CD4-positive, alpha-beta T cell treated with Interleukin-6 at 100 ng/mL for 8 hours (primary cell): ENCODE results near the gene LHPP.
A peak's percentile ranks its signal among the peaks of the same experiment; 100 is the strongest.

ENCODE experiments used
- DNase-seq: peaks from one replicate; pipeline ENCODE4 v3.0.0-alpha.2; 2020; ENCODE audit warnings: mixed read lengths, low spot score

The LHPP gene

DNA sequence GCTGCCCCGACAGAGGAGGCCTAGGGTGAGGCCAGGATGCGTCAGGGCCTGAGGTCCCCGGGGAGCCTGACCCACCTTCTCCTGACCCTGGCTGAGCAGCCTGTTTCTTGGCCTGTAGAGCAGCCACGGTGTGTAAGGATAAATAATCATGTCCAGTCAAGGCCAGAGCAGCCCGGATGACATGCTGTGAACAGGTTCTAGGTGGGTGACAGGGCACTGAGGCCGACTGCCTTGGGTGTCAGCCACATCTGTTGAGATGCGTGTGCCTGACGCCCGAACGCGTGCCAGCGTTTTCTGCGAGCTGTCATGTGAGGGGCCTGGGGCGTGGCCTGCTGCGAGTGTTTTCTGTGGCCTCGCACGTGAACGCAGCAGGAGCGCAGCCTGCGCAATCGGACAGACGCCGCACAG, 164.2 kb downstream of the LHPP start:
- no peak for DNase-seq

DNA sequence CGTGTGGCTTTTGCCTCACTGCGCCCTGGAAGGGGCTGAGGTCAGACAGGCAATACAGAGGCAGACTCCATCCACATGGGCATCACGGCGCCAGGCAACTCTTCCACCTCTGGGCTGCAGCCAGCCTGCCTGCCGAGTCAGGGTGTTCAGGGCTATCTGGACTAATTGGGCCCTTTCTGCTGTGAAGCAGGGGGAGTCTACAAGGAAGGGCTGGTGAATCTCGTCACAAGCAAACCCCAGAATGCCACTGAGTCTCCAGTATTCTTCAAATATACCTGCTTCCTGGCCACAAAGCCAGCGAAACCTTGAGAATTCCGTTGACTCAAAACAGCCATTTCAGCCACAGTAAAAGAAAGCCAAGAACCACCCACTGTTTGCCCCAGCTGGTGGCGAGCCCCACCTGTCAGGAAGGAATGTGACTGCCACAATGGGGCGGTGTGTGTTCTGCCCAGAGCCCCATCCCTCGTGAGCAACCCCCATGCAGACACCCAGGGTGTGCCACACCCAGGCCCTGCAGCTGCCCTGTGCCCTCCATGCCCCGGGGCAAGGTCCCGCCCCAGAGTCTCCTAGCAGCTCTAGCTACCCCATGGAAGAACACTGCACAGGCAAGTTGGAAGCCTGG, 165.2 kb downstream of the LHPP start:
- DNase-seq, result peak; percentile 69

DNA sequence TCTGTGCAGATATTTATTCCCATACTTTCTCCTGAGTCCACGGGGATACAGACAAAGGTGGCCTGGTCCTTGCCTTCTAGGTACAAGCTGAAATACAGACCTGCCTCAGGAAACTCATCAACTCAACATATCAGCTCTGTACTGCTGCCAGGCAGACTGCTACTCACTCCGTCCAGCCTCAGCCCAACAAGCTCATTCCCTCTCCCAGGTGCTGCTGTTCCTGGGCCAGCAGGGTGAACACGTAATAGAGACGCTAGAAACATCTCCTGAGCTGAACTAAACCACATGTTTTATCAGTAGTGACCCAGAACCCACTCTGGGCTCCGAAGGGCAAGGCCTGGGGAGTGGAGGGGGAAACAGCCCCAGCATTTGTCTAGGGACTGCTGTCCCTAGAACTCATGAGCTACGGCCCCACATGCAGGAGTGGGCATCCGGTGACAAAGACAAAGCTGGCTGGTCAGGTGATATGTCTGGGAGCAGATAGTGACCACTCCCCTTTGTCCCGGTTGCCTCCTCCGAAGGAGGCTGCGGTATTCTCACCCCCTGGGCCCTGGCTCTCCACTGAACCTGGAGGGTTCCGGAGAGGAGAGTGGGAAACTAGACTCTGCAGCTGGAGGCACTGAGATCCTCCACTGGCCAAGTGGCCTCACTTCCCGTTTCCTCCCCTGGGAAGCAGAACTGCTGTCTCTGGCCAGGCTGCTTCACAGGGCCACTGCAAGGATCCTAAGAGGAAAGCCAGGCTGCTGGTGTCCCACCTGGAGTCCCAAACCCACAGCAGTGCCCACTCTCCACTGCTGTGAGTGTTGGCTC, 166.4 kb downstream of the LHPP start:
- DNase-seq, result no peak

GRCh38 chr10:124628676-124629021, 167.0 kb downstream of the LHPP start:
- DNase-seq, result no peak

DNA sequence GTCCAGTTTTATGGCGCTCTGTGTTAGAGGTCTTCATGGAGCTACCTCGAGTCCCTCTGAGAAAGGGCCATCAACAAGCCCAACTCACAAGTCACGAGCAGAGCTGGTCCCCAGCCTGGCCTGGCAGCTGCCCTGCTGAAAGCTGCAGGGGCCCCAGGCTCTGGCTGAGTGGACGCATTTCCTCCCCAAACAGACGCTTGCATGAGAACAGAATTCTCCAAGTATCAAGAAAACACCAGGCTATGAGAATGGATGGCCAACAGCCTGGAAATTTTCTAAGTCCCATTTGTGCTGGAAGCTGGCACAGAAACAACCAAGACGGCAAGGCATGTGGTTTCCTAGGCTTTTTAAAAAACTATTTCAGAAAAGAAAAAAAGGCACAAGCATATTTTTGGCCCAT, 167.8 kb downstream of the LHPP start:
- no peak for DNase-seq

- DNase-seq, result no peak
These were observed 168.2 kb downstream of the LHPP start for GRCh38 chr10:124629842-124630241.

DNA sequence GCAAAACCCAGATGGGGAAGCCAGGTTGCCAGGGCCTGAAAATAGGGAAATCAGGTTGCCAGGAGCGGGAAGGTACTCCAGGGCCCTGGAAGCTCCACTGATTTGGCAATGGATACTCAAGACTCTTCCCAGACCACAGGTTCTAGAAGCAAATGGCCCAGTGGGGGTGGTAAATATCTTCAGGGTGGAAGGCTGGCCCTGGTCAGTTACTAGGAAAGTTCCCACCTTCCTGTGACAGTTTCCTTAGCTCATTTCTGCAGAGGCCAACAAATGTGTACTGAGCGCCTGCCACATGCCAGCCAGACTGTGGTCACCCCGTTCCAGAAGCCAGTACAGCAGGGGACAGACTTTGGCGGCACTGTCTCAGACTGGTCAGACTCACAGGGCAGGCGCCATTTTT, 168.9 kb downstream of the LHPP start:
- no peak for DNase-seq

GRCh38 chr10:124632064-124632531, 170.5 kb downstream of the LHPP start:
- DNase-seq, result peak; percentile 27

GRCh38 chr10:124632566-124632965, 170.9 kb downstream of the LHPP start:
- no peak for DNase-seq

DNA sequence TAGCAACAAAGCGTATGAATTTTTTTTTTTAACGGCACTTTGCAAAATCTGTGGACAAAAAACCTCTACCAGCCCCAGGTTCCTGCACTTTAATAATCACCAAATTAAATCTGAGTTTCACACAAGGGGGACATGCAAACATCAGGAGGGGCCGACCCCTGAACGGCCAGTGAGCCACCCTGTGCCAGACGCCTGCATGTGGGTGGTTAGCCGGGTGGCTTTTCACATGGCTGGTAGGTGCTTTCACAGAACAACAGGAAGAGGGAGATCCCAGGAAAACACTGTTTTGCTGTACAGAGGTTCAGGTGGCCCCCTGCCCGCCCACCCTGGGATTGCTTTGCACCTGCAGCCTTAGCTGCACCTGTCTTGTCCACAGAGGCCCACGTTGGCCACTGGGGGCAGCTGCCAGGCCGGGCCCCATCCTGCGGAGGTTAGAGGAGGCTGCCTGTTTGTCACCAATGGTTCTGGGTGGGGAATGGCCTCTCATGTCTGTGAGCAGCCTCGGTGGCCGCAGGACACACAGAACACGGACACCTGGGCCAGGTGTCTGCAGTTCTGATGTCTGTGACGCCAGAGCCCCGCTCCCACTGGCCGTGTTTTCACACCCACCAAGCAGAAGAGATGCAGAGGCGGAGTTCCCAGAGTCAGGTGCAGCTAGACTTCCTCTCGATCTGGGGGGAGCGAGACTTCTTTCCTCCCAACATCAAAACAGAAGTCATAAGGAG, 174.8 kb downstream of the LHPP start:
- peak; percentile 50 for DNase-seq

GRCh38 chr10:124637091-124637700, 175.6 kb downstream of the LHPP start:
- no peak for DNase-seq

DNA sequence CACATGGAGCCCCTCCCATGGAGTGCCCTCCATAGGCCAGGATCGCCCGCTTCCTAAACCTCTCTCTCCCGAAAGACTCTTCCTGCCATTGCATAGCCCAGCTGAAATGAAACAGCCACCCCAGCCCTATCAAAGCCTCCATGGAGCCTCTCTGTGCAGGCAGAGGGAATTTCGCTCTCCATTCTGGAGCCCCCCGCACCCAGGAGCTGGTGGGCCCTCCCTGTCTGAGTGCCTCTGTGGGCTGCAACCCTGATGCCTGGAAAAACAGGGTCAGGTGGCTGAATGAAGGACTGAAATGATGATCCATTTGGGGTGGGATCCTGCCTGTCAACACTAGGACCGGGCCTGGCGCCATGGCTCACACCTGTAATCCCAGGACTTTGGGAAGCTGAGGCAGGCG, 176.1 kb downstream of the LHPP start:
- DNase-seq, result no peak

DNA sequence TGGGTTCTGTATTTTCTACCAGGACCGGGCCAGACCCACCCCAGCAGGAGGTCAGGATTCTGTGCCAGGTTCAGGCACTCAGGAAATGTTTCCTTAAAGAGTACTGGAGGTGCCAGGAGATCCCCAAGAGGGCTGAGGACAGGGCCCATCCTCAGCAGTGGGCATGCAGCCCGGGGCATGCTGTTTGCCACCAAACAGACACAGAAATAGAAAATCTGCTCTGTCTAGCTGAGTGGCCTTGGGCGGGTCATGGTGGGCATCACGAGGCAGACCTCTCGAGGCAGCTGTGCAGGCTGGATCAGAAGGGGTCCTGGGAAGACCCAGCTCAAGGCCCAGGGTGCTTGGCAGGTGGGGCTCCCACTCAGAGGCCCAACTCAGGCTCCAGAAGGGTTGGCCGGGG, 177.6 kb downstream of the LHPP start:
- no peak for DNase-seq

- no peak for DNase-seq
These were observed 178.0 kb downstream of the LHPP start for GRCh38 chr10:124639646-124640045.

GRCh38 chr10:124640056-124640455, 178.4 kb downstream of the LHPP start:
- DNase-seq, result no peak

GRCh38 chr10:124640538-124641231, 179.1 kb downstream of the LHPP start:
- no peak for DNase-seq

DNA sequence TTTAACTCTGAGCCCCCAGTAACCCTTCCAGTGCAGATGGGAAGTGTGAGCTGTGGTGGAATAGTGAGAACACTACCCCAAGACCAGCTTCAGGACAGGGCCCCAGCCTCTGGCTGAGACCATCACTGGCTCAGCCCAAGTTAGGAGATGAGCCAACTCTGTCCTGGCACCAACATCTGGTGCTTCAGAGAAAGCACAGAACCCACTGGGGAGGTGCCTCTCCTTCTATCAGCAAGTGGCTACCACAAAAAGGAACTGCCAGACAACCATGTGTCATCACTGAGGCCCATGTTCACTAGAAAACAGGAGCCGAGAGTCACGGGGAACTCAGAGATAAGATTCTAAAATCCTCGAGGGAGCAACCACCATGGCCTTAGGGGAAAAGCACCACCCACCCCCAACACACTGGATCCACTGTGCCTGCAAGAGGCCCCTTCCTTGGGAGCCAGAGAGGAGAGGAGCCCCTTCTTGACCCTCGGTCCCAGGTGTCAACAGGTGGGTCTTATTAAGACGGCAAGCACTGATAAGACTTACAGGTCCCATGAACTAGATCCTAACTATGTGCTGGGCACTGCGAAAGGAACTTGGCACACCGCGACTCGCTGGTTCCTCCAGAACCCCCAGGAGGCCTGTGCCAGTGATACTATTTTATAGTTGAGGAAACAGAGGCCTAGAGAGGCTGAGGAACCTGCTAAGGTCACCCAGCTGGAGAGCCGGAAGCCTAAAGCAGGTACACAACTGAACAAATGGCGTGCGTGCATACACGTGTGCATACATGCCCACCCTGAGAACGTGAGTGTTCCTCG, 179.9 kb downstream of the LHPP start:
- DNase-seq, result peak; percentile 65

DNA sequence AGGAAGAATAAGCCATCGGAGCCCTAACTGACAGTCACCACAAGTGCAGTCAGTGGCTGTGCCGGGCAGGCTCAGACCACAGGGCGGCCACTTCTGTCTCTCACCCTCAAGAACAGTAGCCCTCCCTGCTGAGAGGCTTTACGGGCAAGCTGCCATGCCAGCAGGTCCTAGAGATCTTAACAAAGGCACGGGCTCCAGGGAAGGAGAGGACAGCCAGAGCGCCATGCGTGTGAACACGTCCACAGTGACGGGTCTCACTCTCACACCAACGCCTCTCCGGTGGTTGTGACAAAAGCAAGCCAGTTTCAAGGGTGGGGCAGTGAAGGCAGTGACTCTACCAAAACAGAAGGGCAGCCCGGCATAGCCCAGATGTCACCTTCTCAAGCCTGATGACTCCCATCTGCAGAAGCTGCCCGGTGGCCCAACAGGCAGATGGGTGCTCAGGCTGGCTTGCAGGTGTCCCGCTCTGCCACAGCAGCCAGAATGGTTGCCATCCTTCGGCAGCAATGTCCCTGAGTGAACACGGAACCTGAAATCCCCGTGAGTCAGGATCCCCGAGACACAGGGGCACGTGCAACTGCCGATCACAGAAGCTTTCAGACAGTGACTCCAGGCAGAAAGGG, 180.6 kb downstream of the LHPP start:
- no peak for DNase-seq

DNA sequence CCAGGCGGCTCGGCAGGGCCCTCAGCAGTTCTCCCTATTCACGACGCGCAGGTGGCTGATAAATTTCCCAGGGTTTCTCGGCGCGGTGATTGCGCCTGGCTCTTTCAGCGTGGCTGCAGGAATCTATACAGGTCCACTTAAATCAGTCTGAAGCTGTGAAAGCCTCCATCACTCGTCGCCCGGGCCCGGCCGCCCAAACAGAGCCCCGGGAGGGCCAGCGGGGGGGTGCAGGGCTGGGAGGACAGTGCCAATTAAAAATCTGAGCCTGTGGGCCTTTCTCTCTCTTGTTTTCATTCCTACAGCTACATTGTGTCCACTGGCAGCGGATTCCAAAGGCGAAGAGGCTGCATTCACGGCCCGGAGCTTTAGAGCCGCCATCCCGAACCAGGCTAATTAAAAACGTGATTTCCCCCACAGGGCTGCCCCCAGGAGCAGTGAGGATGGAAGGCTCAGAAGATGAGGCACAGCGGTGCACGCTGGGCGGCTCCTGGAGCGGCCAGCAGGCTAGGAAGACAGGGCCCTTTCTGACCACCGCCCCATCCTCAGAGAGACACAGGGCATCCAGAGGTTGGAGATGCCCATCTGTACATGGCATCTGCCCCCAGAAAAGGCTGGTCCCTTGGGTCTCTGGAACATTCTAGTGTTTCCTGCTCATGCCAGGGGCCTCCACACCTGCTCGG, 181.8 kb downstream of the LHPP start:
- no peak for DNase-seq

- no peak for DNase-seq
These were observed 182.6 kb downstream of the LHPP start for GRCh38 chr10:124644236-124644635.
